ENCODE data around the gene LYSMD3. TPM values are rescaled to one million over a fixed set of nuclear protein-coding genes. Genes with fewer than 3 reads are reported as not detected.

The LYSMD3 gene
- total and polyA plus RNA-seq, 3 experiments from 2014 or later: 13.0 to 17.0 (median 17.0) TPM

GRCh38 chr5:90562341-90562740, 33.0 kb upstream of the LYSMD3 start:
- peaks cover 10 to 16% (median 12%) of the 10 kb centered on the region in 3 donors for H3K4me1 Mint-ChIP-seq

GRCh38 chr5:90561766-90562165, 32.4 kb upstream of the LYSMD3 start:
- H3K4me1 ChIP-seq (ENCODE audit: insufficient read depth, low read length): no peaks in the 10 kb centered on the region
- CTCF ChIA-PET: no interaction called here
- Mint-ChIP-seq H3K27me3 (peaks cover 22 to 63% of the 10 kb centered on the region in 2 donors), H3K27ac (no peak overlapping the region), H3K4me3 (no peak overlapping the region), H3K9me3 (no peaks in the 10 kb centered on the region), H3K4me1 (peaks cover 10 to 16% (median 12%) of the 10 kb centered on the region in 3 donors), H3K36me3 (peaks cover 0 to 2% (median 0%) of the 10 kb centered on the region in 3 donors)
- POLR2A ChIA-PET: no interaction called here
- H3K4me3 ChIP-seq (ENCODE audit: low read length): no peak overlapping the region
- H3K27me3 ChIP-seq (ENCODE audit: insufficient read depth, low read length, poor library complexity, severe bottlenecking): peaks cover 27% of the 10 kb centered on the region
- DNase-seq: no peak
- H3K9me3 ChIP-seq (ENCODE audit: low read length): no peaks in the 10 kb centered on the region
- no peaks in the 10 kb centered on the region for H3K36me3 ChIP-seq (ENCODE audit: insufficient read depth, low read length)
- H3K27ac ChIP-seq (ENCODE audit: low read depth, low read length): no peak overlapping the region

More at GRCh38 chr5:90562341-90562740, 33.0 kb upstream of the LYSMD3 start:
- H3K4me3 ChIP-seq (ENCODE audit: low read length): no peak overlapping the region
- no peak overlapping the region for H3K27ac Mint-ChIP-seq
- no peak for DNase-seq
- ChIA-PET CTCF (no interaction called here), POLR2A (no interaction called here)
- H3K27me3 ChIP-seq (ENCODE audit: insufficient read depth, low read length, poor library complexity, severe bottlenecking): peaks cover 24% of the 10 kb centered on the region
- no peaks in the 10 kb centered on the region for H3K9me3 ChIP-seq (ENCODE audit: low read length)
- no peaks in the 10 kb centered on the region for H3K9me3 Mint-ChIP-seq
- H3K4me3 Mint-ChIP-seq: no peak overlapping the region
- H3K36me3 Mint-ChIP-seq: peaks cover 0 to 2% (median 0%) of the 10 kb centered on the region in 3 donors
- H3K36me3 ChIP-seq (ENCODE audit: insufficient read depth, low read length): no peaks in the 10 kb centered on the region
- peaks cover 17 to 57% of the 10 kb centered on the region in 2 donors for H3K27me3 Mint-ChIP-seq
- H3K27ac ChIP-seq (ENCODE audit: low read depth, low read length): no peak overlapping the region
- H3K4me1 ChIP-seq (ENCODE audit: insufficient read depth, low read length): no peaks in the 10 kb centered on the region

- H3K9me3 ChIP-seq (ENCODE audit: low read length): no peaks in the 10 kb centered on the region
- no peak overlapping the region for H3K27ac ChIP-seq (ENCODE audit: low read depth, low read length)
- CTCF ChIA-PET: no interaction called here
- peaks cover 27% of the 10 kb centered on the region for H3K27me3 ChIP-seq (ENCODE audit: insufficient read depth, low read length, poor library complexity, severe bottlenecking)
- peaks cover 25 to 72% of the 10 kb centered on the region in 2 donors for H3K27me3 Mint-ChIP-seq
- H3K36me3 ChIP-seq (ENCODE audit: insufficient read depth, low read length): no peaks in the 10 kb centered on the region
- peaks cover 10 to 16% (median 12%) of the 10 kb centered on the region in 3 donors for H3K4me1 Mint-ChIP-seq
- H3K9me3 Mint-ChIP-seq: no peaks in the 10 kb centered on the region
- no peak overlapping the region for H3K4me3 Mint-ChIP-seq
- no peak overlapping the region for H3K27ac Mint-ChIP-seq
- POLR2A ChIA-PET: no interaction called here
- DNase-seq: no peak
- peaks cover 0 to 2% (median 0%) of the 10 kb centered on the region in 3 donors for H3K36me3 Mint-ChIP-seq
- H3K4me1 ChIP-seq (ENCODE audit: insufficient read depth, low read length): no peaks in the 10 kb centered on the region
- no peak overlapping the region for H3K4me3 ChIP-seq (ENCODE audit: low read length)
These were observed 31.4 kb upstream of the LYSMD3 start for GRCh38 chr5:90560771-90561170.

GRCh38 chr5:90558344-90559192, 29.2 kb upstream of the LYSMD3 start, which contains the start of gene ADGRV1:
Gene ADGRV1, plus strand, starts transcription at chr5:90558797. Its CDS starts 99 bp downstream, at chr5:90558896.
- H3K9me3 Mint-ChIP-seq: no peaks in the 10 kb centered on the region
- Histone ChIP-seq H3K4me1 (ENCODE audit: insufficient read depth, low read length) (no peaks in the 10 kb centered on the region), H3K9me3 (ENCODE audit: low read length) (no peaks in the 10 kb centered on the region), H3K27ac (ENCODE audit: low read depth, low read length) (no peak within 1 kb of the TSS), H3K4me3 (ENCODE audit: low read length) (peak within 1 kb of the TSS; percentile 8), H3K36me3 (ENCODE audit: insufficient read depth, low read length) (no peaks in the 10 kb centered on the region), H3K27me3 (ENCODE audit: insufficient read depth, low read length, poor library complexity, severe bottlenecking) (peaks cover 27% of the 10 kb centered on the region)
- H3K36me3 Mint-ChIP-seq: no peaks in the 10 kb centered on the region
- peak within 1 kb of the TSS in 1 of 8 donors; percentile 41 for H3K27ac Mint-ChIP-seq
- CTCF ChIA-PET: no interaction called here
- H3K4me1 Mint-ChIP-seq: peaks cover 10 to 16% (median 12%) of the 10 kb centered on the region in 3 donors
- POLR2A ChIA-PET: no interaction called here
- peak in 1 of 5 donors; percentile 44 for DNase-seq
- H3K4me3 Mint-ChIP-seq: peak within 1 kb of the TSS in 6 of 7 donors; percentile 39 to 72 (median 58)
- H3K27me3 Mint-ChIP-seq: peaks cover 28 to 75% of the 10 kb centered on the region in 2 donors

GRCh38 chr5:90557871-90558270, 28.5 kb upstream of the LYSMD3 start:
- H3K4me1 ChIP-seq (ENCODE audit: insufficient read depth, low read length): no peaks in the 10 kb centered on the region
- POLR2A ChIA-PET: no interaction called here
- CTCF ChIA-PET: no interaction called here
- DNase-seq: no peak
- H3K27me3 ChIP-seq (ENCODE audit: insufficient read depth, low read length, poor library complexity, severe bottlenecking): peaks cover 27% of the 10 kb centered on the region
- peaks cover 28 to 75% of the 10 kb centered on the region in 2 donors for H3K27me3 Mint-ChIP-seq
- H3K27ac ChIP-seq (ENCODE audit: low read depth, low read length): no peak overlapping the region
- H3K9me3 ChIP-seq (ENCODE audit: low read length): no peaks in the 10 kb centered on the region
- H3K9me3 Mint-ChIP-seq: no peaks in the 10 kb centered on the region
- H3K4me3 Mint-ChIP-seq: peak overlapping the region in 6 of 7 donors; percentile 39 to 72 (median 58)
- no peaks in the 10 kb centered on the region for H3K36me3 Mint-ChIP-seq
- H3K4me3 ChIP-seq (ENCODE audit: low read length): no peak overlapping the region
- H3K27ac Mint-ChIP-seq: peak overlapping the region in 1 of 8 donors; percentile 41
- H3K4me1 Mint-ChIP-seq: peaks cover 10 to 16% (median 12%) of the 10 kb centered on the region in 3 donors
- H3K36me3 ChIP-seq (ENCODE audit: insufficient read depth, low read length): no peaks in the 10 kb centered on the region

- peaks cover 27% of the 10 kb centered on the region for H3K27me3 ChIP-seq (ENCODE audit: insufficient read depth, low read length, poor library complexity, severe bottlenecking)
- Mint-ChIP-seq H3K4me3 (no peak overlapping the region), H3K27ac (no peak overlapping the region), H3K27me3 (peaks cover 28 to 76% of the 10 kb centered on the region in 2 donors), H3K4me1 (peaks cover 10 to 16% (median 12%) of the 10 kb centered on the region in 3 donors), H3K9me3 (no peaks in the 10 kb centered on the region), H3K36me3 (no peaks in the 10 kb centered on the region)
- no peaks in the 10 kb centered on the region for H3K36me3 ChIP-seq (ENCODE audit: insufficient read depth, low read length)
- POLR2A ChIA-PET: no interaction called here
- CTCF ChIA-PET: no interaction called here
- no peaks in the 10 kb centered on the region for H3K4me1 ChIP-seq (ENCODE audit: insufficient read depth, low read length)
- H3K27ac ChIP-seq (ENCODE audit: low read depth, low read length): no peak overlapping the region
- H3K9me3 ChIP-seq (ENCODE audit: low read length): no peaks in the 10 kb centered on the region
- DNase-seq: no peak
- no peak overlapping the region for H3K4me3 ChIP-seq (ENCODE audit: low read length)
These were observed 28.0 kb upstream of the LYSMD3 start for GRCh38 chr5:90557391-90557790.

- H3K9me3 Mint-ChIP-seq: no peaks in the 10 kb centered on the region
- peaks cover 10 to 16% (median 12%) of the 10 kb centered on the region in 3 donors for H3K4me1 Mint-ChIP-seq
- H3K36me3 Mint-ChIP-seq: no peaks in the 10 kb centered on the region
- ChIA-PET CTCF (no interaction called here), POLR2A (no interaction called here)
- H3K27me3 Mint-ChIP-seq: peaks cover 30 to 75% of the 10 kb centered on the region in 2 donors
- Histone ChIP-seq H3K36me3 (ENCODE audit: insufficient read depth, low read length) (no peaks in the 10 kb centered on the region), H3K4me1 (ENCODE audit: insufficient read depth, low read length) (no peaks in the 10 kb centered on the region), H3K27me3 (ENCODE audit: insufficient read depth, low read length, poor library complexity, severe bottlenecking) (peaks cover 17% of the 10 kb centered on the region), H3K9me3 (ENCODE audit: low read length) (no peaks in the 10 kb centered on the region), H3K27ac (ENCODE audit: low read depth, low read length) (no peak overlapping the region), H3K4me3 (ENCODE audit: low read length) (no peak overlapping the region)
- DNase-seq: no peak
- no peak overlapping the region for H3K27ac Mint-ChIP-seq
- H3K4me3 Mint-ChIP-seq: no peak overlapping the region
These were observed 26.3 kb upstream of the LYSMD3 start for GRCh38 chr5:90555666-90556065.

GRCh38 chr5:90554358-90555006, 25.1 kb upstream of the LYSMD3 start:
- Histone ChIP-seq H3K27ac (ENCODE audit: low read depth, low read length) (no peak overlapping the region), H3K36me3 (ENCODE audit: insufficient read depth, low read length) (no peaks in the 10 kb centered on the region), H3K9me3 (ENCODE audit: low read length) (no peaks in the 10 kb centered on the region), H3K27me3 (ENCODE audit: insufficient read depth, low read length, poor library complexity, severe bottlenecking) (peaks cover 17% of the 10 kb centered on the region), H3K4me3 (ENCODE audit: low read length) (no peak overlapping the region), H3K4me1 (ENCODE audit: insufficient read depth, low read length) (no peaks in the 10 kb centered on the region)
- CTCF ChIA-PET: no interaction called here
- POLR2A ChIA-PET: no interaction called here
- Mint-ChIP-seq H3K4me1 (peaks cover 10 to 16% (median 12%) of the 10 kb centered on the region in 3 donors), H3K27me3 (peaks cover 29 to 67% of the 10 kb centered on the region in 2 donors), H3K4me3 (no peak overlapping the region), H3K27ac (no peak overlapping the region), H3K36me3 (no peaks in the 10 kb centered on the region), H3K9me3 (no peaks in the 10 kb centered on the region)
- no peak for DNase-seq
